Mucosa of rectum (tissue), 2 donors: ENCODE measurements around the gene APBA1.

Experiments
- H3K27ac ChIP-seq, 2 donors: one replicate each; pipeline ENCODE4 v1.7.0; 2013; ENCODE audit warnings: inconsistent platforms in 2 of 2, low read depth in 2 of 2, low read length in 2 of 2
- H3K27me3 ChIP-seq, 2 donors: one replicate each; pipeline ENCODE4 v1.7.0; 2013; ENCODE audit warnings: low read length in 2 of 2; ENCODE audit not compliant: control insufficient read depth in 2 of 2, insufficient read depth in 2 of 2
- H3K36me3 ChIP-seq, 2 donors: one replicate each; pipeline ENCODE4 v1.7.0; 2013; ENCODE audit warnings: low read length in 2 of 2; ENCODE audit not compliant: control insufficient read depth in 2 of 2, insufficient read depth in 2 of 2
- H3K4me1 ChIP-seq, 2 donors: one replicate each; pipeline ENCODE4 v1.7.0; 2013; ENCODE audit warnings: low read length in 2 of 2, mild to moderate bottlenecking in 1 of 2; ENCODE audit not compliant: control insufficient read depth in 2 of 2, insufficient read depth in 2 of 2
- H3K4me3 ChIP-seq, 2 donors: one replicate each; pipeline ENCODE4 v1.7.0; 2013; ENCODE audit warnings: low read length in 2 of 2
- H3K9ac ChIP-seq, 2 donors: one replicate each; pipeline ENCODE4 v1.7.0; 2013; ENCODE audit warnings: low read length in 2 of 2, low read depth in 1 of 2, mild to moderate bottlenecking in 1 of 2
- H3K9me3 ChIP-seq, 2 donors: one replicate each; pipeline ENCODE4 v1.7.0; 2013; ENCODE audit warnings: low read length in 2 of 2; ENCODE audit not compliant: control insufficient read depth in 2 of 2
- donor health status: healthy.
- donor health status: Normal muscosa, but diverticular disease.

Gene APBA1

DNA sequence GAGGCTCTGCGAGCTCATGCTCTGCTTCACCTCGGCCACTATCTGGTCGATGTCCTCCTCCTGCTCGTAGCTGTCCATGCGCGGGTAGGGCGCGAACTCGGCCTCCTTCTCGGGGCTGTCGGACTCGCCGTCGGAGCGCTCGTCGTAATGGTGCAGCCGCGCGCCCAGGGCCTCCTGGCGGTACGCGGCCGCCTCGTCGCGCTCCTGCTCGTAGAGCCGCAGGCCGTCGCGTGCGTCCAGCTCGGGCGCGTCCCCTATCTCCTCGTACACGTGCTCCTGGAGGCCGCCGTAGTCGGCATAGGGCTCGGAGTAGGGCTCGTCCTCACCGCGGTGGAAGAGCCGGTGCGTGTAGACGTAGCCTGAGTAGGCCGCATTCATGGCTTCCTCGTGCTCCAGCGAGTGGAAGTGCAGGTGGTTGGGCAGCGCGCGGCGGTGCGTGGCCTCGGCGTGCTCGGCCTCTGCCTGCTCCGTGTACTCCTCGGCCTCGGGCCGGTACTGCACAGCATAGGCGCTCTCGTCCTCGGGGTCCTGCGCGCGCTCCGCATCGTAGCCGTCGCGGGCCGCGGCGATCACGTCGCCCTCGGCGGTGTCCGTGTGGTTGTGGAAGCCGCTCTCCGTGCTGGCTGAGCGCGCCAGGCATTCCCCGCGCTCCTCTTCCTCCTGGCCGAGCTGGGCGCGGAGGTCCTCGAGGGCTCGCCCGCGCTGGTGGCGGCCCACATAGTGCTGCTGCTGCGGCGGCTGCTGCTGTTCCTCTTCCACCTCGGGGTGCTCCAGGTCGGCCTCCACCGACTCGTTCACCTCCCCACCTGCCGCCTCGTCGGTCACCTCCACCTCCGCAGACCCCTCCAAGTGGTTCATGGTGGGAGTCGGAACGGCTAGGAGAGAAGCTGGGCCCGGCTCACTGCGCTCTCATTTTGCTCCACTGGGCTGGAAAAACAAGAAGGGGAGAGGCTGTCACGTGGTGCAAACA, 155.5 kb downstream of the APBA1 start:
- Histone ChIP-seq H3K4me3 (no peak overlapping the region), H3K9me3 (no peaks in the 10 kb centered on the region), H3K27me3 (no peaks in the 10 kb centered on the region), H3K36me3 (peaks cover 0 to 3% of the 10 kb centered on the region in 2 donors), H3K4me1 (no peaks in the 10 kb centered on the region), H3K9ac (no peak overlapping the region), H3K27ac (no peak overlapping the region)

DNA sequence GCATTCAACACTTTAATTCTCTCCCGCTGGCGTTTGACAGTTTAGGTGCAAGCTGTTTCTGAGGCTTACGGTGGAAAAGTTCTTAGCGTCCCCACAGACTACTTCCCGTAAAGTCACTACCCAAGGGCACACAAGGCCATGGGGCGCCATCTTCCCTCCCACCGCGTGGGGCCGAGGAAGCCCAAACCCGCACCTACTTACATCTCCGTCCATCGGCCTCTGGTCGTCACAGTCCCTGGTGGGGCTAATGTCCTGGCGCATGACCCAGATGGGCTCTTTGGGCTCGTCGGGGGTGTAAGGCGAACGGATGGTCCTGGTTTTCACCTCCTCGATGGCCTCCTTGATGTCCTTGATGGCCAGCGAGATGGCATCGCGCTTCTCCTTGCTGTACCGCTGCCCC, 156.4 kb downstream of the APBA1 start:
- Histone ChIP-seq H3K4me1 (no peaks in the 10 kb centered on the region), H3K9ac (no peak overlapping the region), H3K9me3 (no peaks in the 10 kb centered on the region), H3K36me3 (peaks cover 0 to 3% of the 10 kb centered on the region in 2 donors), H3K27me3 (no peaks in the 10 kb centered on the region), H3K4me3 (no peak overlapping the region), H3K27ac (no peak overlapping the region)

DNA sequence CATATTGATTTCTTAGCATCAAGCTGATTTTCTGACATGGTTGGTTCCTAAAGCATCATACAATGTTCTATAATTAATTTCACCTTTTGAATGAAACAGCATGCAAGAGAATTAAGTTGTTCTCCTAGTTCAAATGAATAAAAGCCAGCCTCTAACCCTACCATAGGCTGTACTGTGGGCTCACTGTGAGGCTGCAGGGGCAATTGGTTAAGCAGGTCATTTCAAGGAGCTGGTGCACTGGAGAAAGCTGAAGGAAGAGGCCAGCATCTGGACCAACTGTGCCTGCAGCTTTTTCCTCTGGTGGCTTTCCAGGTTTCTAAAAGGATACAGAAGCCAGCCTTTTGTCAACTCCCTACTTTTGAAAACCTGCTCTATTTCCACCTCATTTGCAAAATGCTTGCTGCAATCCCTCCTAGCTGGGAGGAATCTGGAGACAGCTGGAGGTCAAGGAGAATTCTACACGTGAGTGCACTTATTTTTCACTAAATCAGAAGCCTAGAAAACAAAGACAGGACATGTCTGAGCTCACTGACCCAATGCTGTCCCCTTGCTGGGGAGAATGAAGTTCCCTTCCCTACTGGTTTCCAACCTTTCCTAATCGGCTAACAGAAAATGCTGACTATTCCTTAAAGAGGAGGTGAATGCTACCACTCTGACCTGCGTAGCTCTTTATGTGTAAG, 158.9 kb downstream of the APBA1 start:
- Histone ChIP-seq H3K27me3 (no peaks in the 10 kb centered on the region), H3K9me3 (no peaks in the 10 kb centered on the region)

DNA sequence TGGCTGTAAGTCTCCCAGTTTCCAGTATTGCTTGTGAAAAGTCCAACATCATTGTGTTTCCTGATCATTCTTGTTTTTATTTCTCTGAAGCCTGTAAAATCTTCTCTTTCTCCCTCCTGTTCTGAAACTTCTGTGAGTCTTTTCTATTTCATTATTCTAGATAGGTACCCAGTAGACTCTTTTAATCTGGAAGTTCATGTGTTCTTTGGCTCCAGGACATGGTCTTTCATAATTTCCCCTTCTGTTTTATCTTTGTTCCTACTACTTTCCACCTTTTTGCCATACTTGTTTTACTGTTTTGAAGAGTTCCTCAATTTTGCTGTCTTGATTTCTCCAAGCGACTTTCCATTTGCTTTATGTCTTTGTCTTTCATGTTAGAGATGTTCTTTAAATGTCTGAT, 168.1 kb downstream of the APBA1 start:
- H3K4me1 ChIP-seq = no peaks in the 10 kb centered on the region
- H3K36me3 ChIP-seq = no peaks in the 10 kb centered on the region
- no peaks in the 10 kb centered on the region for H3K9me3 ChIP-seq
- H3K27me3 ChIP-seq = no peaks in the 10 kb centered on the region
- H3K4me3 ChIP-seq = no peak overlapping the region
- H3K27ac ChIP-seq = no peak overlapping the region
- no peak overlapping the region for H3K9ac ChIP-seq

More for the DNA sequence above, 158.9 kb downstream of the APBA1 start:
- Histone ChIP-seq H3K9ac (no peak overlapping the region), H3K4me1 (no peaks in the 10 kb centered on the region), H3K27ac (no peak overlapping the region), H3K4me3 (no peak overlapping the region), H3K36me3 (peaks cover 0 to 3% of the 10 kb centered on the region in 2 donors)

DNA sequence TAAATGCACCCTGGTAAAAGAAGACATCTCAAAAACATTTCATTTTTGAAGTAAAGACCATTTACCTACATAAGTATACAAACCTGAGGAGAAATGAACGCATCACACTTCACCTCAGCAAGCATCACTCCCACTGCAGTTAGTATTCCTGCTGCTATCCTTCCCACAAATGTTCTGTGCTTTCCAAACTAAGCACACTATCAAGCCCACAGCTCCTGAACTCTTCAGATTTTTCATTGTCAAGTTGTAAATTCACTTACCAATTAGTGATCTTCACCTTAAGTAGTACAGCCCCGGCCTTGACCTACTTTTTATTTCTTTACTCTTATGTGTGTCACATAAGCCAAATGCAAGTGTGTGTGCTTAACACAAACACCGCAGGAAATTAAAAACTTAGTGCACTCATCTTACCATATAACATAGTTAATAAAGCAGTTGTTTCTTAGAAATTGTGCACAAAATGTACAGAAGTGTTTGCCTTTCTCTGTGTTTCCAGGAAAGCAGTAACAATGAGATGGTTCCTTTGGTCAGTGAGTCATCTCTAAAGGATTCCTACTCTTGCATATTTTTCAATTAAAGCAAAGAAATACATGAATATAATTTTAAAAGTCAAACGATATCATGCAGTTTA, 169.4 kb downstream of the APBA1 start:
- Histone ChIP-seq H3K4me1 (no peaks in the 10 kb centered on the region), H3K27me3 (no peaks in the 10 kb centered on the region), H3K27ac (no peak overlapping the region), H3K9ac (no peak overlapping the region), H3K36me3 (no peaks in the 10 kb centered on the region), H3K9me3 (no peaks in the 10 kb centered on the region), H3K4me3 (no peak overlapping the region)

DNA sequence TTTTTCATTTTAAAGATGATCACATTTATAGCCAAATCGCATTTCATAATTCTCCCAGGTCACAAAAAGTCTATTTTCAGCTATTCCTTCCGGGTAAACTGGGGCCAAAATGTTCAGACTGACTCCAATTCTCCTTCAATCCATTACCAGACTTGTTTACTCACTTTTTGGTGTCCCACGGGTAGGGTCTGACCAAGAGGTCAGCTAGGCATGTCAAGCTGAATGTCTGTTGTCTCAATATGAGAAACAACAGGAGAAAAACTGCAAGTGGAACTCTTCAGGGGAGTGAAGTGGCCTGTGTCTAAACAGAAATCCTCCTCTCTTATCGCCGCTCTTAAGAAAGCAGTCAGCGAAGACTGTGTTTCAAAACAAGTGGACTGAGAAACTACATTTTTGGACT, 171.3 kb downstream of the APBA1 start:
- Histone ChIP-seq H3K27ac (no peak overlapping the region), H3K9me3 (no peaks in the 10 kb centered on the region), H3K36me3 (no peaks in the 10 kb centered on the region), H3K9ac (no peak overlapping the region), H3K27me3 (no peaks in the 10 kb centered on the region), H3K4me1 (no peaks in the 10 kb centered on the region), H3K4me3 (no peak overlapping the region)

DNA sequence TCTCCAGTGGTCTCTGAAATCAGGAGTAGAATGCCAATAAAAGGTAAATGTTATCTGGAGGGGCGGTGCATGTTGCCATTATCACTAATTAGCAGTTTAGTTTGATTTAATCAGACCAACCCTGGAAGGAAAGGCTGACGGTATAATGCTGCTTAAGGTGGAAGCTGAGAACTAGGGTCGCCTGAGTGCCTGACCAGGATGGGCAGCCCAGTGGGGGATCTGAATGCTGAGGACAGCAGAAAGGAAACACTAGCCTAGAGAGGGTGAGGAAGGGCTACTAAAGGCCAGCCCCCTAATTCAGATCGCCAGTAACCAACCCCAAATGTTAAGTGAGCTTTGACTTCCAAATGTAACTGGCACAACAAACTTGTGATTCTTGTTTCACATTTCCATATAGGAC, 172.2 kb downstream of the APBA1 start:
- Histone ChIP-seq H3K27me3 (no peaks in the 10 kb centered on the region), H3K9me3 (no peaks in the 10 kb centered on the region), H3K4me1 (no peaks in the 10 kb centered on the region), H3K27ac (no peak overlapping the region), H3K36me3 (no peaks in the 10 kb centered on the region), H3K9ac (no peak overlapping the region), H3K4me3 (no peak overlapping the region)

DNA sequence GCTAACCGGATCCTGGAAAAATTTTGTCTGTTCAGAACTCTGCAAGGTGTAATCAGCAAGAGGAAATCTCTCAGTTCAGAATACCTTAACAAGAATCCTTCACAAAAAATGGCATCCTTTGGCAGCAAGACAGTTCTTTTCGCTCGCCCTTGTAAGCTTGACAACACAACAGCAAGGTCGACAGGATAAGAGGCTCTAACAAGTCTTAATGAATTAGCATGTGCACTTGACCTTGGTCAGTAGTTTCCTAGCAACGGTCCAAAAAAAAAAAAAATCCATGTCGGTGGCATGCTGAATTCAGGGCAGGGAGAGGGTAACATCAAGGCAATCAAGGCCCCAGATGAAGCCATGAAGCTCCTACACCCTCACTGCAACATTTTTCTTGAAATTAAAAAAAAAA, 172.8 kb downstream of the APBA1 start:
- H3K36me3 ChIP-seq = no peaks in the 10 kb centered on the region
- no peaks in the 10 kb centered on the region for H3K27me3 ChIP-seq
- no peak overlapping the region for H3K27ac ChIP-seq
- no peak overlapping the region for H3K9ac ChIP-seq
- no peaks in the 10 kb centered on the region for H3K4me1 ChIP-seq
- no peak overlapping the region for H3K4me3 ChIP-seq
- no peaks in the 10 kb centered on the region for H3K9me3 ChIP-seq

DNA sequence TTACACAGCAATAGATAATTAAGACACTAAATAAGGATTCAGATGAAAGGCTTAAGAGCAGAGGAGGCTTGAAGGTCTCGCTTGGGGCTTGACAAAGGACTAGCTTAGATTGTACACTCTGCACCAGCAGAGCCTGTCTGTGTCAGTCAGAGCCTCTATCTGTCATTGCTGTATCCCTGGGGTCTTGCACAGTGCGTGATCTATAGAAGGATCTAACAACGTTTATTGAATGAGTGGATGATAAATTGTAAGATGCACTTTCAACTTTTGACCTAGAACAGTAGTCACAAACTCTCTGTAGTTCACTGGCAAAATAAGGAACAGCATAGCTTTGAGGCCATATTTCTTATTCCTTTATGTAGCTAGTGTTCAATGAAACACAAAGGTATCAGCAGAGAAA, 173.7 kb downstream of the APBA1 start:
- Histone ChIP-seq H3K4me3 (no peak overlapping the region), H3K27me3 (no peaks in the 10 kb centered on the region), H3K36me3 (no peaks in the 10 kb centered on the region), H3K4me1 (no peaks in the 10 kb centered on the region), H3K9ac (no peak overlapping the region), H3K27ac (no peak overlapping the region), H3K9me3 (no peaks in the 10 kb centered on the region)

DNA sequence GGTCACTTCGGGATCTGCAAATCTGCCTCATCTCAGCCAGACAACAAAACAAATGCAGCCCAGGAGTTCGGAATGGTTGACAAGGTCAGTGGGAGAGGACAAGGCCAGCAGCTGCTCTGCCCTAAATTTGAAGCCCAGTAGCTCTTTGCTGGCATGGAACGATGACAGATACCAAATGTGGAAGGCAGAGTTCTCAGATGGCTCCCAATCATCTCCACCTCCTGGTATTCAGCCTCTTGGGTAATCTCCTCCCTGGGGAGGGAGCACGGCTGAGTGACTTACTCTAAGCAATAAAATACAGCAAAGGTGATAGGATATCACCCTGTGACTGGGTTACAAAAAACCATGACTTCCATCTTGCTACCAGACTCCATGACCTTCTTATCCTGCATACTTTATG, 174.4 kb downstream of the APBA1 start:
- no peaks in the 10 kb centered on the region for H3K9me3 ChIP-seq
- H3K27me3 ChIP-seq = no peaks in the 10 kb centered on the region
- no peaks in the 10 kb centered on the region for H3K36me3 ChIP-seq
- H3K27ac ChIP-seq = no peak overlapping the region
- no peak overlapping the region for H3K9ac ChIP-seq
- no peaks in the 10 kb centered on the region for H3K4me1 ChIP-seq
- no peak overlapping the region for H3K4me3 ChIP-seq
